ENCODE data around the gene DONSON. TPM values are rescaled to one million over a fixed set of nuclear protein-coding genes. Genes with fewer than 3 reads are reported as not detected.

Gene DONSON
- total and polyA plus RNA-seq, 9 of the 15 experiments (the other 6 are each of a cell fraction or from before 2014, with no cell fraction given), result 26.7 to 124 (median 62.6) TPM

GRCh38 chr21:33541105-33541711, 47.3 kb downstream of the DONSON start (continued):
- TF ChIP-seq E2F4 (CRISPR knock-in tag; IDR thresholded peaks at IDR 0.05; ENCODE audit: low read depth) (no peak), ZSCAN32 (CRISPR knock-in tag; IDR thresholded peaks at IDR 0.05) (no peak), MCM5 (IDR thresholded peaks at IDR 0.05; ENCODE audit: low read depth) (no peak), HIVEP1 (CRISPR knock-in tag; IDR thresholded peaks at IDR 0.05) (no peak), GTF2A2 (tag; IDR thresholded peaks at IDR 0.05) (no peak), NBN (IDR thresholded peaks at IDR 0.05; ENCODE audit: low read depth) (peak; percentile 19; the same call in 1 of the 2 replicates), SOX6 (IDR thresholded peaks at IDR 0.05) (no peak), SRSF1 (IDR thresholded peaks at IDR 0.05; ENCODE audit: low read depth, low read length) (no peak), ZBTB49 (CRISPR knock-in tag; IDR thresholded peaks at IDR 0.05; ENCODE audit: borderline replicate concordance) (no peak), SMAD1 (IDR thresholded peaks at IDR 0.05; ENCODE audit: low read depth, low read length, partially characterized antibody) (no peak), HBP1 (CRISPR knock-in tag; IDR thresholded peaks at IDR 0.05) (no peak), ZBTB7A (IDR thresholded peaks at IDR 0.05; ENCODE audit: borderline replicate concordance, control insufficient read depth, low read depth, low read length) (no peak), ZNF785 (CRISPR knock-in tag; IDR thresholded peaks at IDR 0.05) (no peak), SMARCA4 (IDR thresholded peaks at IDR 0.05) (no peak), GMEB1 (CRISPR knock-in tag; IDR thresholded peaks at IDR 0.05) (no peak), ZNF449 (CRISPR knock-in tag; IDR thresholded peaks at IDR 0.05) (no peak), NFE2 (IDR thresholded peaks at IDR 0.05; ENCODE audit: low read depth) (no peak), OTX1 (CRISPR knock-in tag; IDR thresholded peaks at IDR 0.05) (no peak), ZNF717 (CRISPR knock-in tag; IDR thresholded peaks at IDR 0.05) (no peak), TAL1 (IDR thresholded peaks at IDR 0.05) (no peak), ZNF561 (CRISPR knock-in tag; conservative IDR thresholded peaks at IDR 0.05) (no peak), MTF1 (CRISPR knock-in tag; IDR thresholded peaks at IDR 0.05; ENCODE audit: borderline replicate concordance) (no peak), HDAC8 (tag; IDR thresholded peaks at IDR 0.05) (no peak)
